Measurements from ENCODE around the gene CELF1. TPM values are rescaled to one million over a fixed set of nuclear protein-coding genes. Genes with fewer than 3 reads are reported as not detected.
"Not testable (repeated sequence)": the region's sequence is repeated elsewhere in the genome, so short reads cannot be mapped to it uniquely, and the experiment has no call there.

CELF1 gene
- total and polyA plus RNA-seq, 2 donors (not counting 1 experiment from before 2014, with no cell fraction given) = 81.1 to 100 TPM

- Histone ChIP-seq H3K27me3 (ENCODE audit: control insufficient read depth, insufficient read depth, low read length) (no peaks in the 10 kb centered on the region), H3K9ac (ENCODE audit: insufficient read depth, low read length) (no peak overlapping the region), H3K4me3 (replicated peaks in 1 of 4; ENCODE audit: control extremely low read depth in 1 of 4, insufficient read depth in 1 of 4, low read depth in 3 of 4, low read length in 4 of 4) (no peak overlapping the region), H2AFZ (ENCODE audit: low read length) (no peak overlapping the region), H3K4me2 (ENCODE audit: extremely low read depth, insufficient read depth, low read length) (no peak overlapping the region), H3K4me1 (ENCODE audit: control insufficient read depth, extremely low read depth, insufficient read depth, low read length) (peaks cover 18% of the 10 kb centered on the region), H3K79me2 (ENCODE audit: control insufficient read depth, insufficient read depth, low read length) (peaks cover 94% of the 10 kb centered on the region), H3K27ac (ENCODE audit: insufficient read depth, low read length) (no peak overlapping the region), H3K9me3 (ENCODE audit: control insufficient read depth, insufficient read depth, low read depth, low read length) (no peaks in the 10 kb centered on the region), H3K36me3 (ENCODE audit: control insufficient read depth, insufficient read depth, low read length) (no peaks in the 10 kb centered on the region), H4K20me1 (ENCODE audit: control insufficient read depth, extremely low read depth, insufficient read depth, low read length) (peaks cover 2% of the 10 kb centered on the region)
- no peak for DNase-seq (ENCODE audit: low read depth in 2 of 2)
- TF ChIP-seq EZH2 (IDR thresholded peaks at IDR 0.05; ENCODE audit: low read length, missing control alignments) (no peak), CTCF (conservative IDR thresholded peaks at IDR 0.05 in 1 of 2, IDR thresholded peaks at IDR 0.05 in 1 of 2; ENCODE audit: low read depth in 1 of 2, low read length in 2 of 2) (no peak)
Observed at GRCh38 chr11:47529951-47530350, 23.0 kb downstream of the CELF1 start.

DNA sequence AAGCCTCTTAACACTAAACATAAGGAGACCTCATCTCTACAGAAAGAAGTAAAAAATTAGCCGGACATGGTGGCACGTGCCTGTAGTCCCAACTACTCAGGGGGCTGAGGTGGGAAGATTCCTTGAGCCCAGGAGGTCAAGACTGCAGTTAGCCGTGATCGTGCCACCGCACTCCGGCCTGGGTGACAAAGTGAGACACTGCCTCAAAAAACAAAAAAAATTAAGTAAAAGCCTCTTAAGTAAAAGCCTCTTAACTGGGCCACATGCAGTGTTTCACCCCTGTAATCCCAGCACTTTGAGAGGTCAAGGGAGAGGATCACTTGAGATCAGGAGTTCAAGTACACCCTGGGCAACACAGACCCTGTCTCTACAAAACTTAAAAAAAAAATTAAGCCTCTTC is 25.7 kb downstream of the CELF1 start:
- Histone ChIP-seq H3K4me2 (ENCODE audit: extremely low read depth, insufficient read depth, low read length) (no peak overlapping the region), H3K9me3 (ENCODE audit: control insufficient read depth, insufficient read depth, low read depth, low read length) (no peaks in the 10 kb centered on the region), H3K4me1 (ENCODE audit: control insufficient read depth, extremely low read depth, insufficient read depth, low read length) (peaks cover 19% of the 10 kb centered on the region), H3K27ac (ENCODE audit: insufficient read depth, low read length) (no peak overlapping the region), H3K79me2 (ENCODE audit: control insufficient read depth, insufficient read depth, low read length) (peaks cover 97% of the 10 kb centered on the region), H4K20me1 (ENCODE audit: control insufficient read depth, extremely low read depth, insufficient read depth, low read length) (peaks cover 4% of the 10 kb centered on the region), H3K4me3 (replicated peaks in 1 of 4; ENCODE audit: control extremely low read depth in 1 of 4, insufficient read depth in 1 of 4, low read depth in 3 of 4, low read length in 4 of 4) (no peak overlapping the region), H3K27me3 (ENCODE audit: control insufficient read depth, insufficient read depth, low read length) (no peaks in the 10 kb centered on the region), H3K36me3 (ENCODE audit: control insufficient read depth, insufficient read depth, low read length) (no peaks in the 10 kb centered on the region), H2AFZ (ENCODE audit: low read length) (no peak overlapping the region), H3K9ac (ENCODE audit: insufficient read depth, low read length) (no peak overlapping the region)
- no peak for DNase-seq (ENCODE audit: low read depth in 2 of 2)
- no peak for TF ChIP-seq CTCF (conservative IDR thresholded peaks at IDR 0.05 in 1 of 2, IDR thresholded peaks at IDR 0.05 in 1 of 2; ENCODE audit: low read depth in 1 of 2, low read length in 2 of 2)
- no peak for TF ChIP-seq EZH2 (IDR thresholded peaks at IDR 0.05; ENCODE audit: low read length, missing control alignments)

DNA sequence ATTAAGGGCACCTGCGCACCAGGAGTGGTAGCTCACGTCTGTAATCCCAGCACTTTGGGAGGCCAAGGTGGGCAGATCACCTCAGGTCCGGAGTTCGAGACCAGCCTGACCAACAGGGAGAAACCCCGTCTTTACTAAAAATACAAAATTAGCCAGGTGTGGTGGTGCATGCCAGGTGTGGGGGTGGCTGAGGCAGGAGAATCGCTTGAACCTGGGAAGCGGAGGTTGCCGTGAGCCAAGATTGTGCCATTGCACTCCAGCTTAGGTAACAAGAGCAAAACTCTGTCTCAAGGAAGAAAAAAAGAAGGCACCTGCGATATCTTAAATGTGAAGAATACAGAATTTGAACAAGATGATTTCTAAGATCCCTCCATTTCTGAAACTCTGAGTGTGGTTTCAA is 26.9 kb downstream of the CELF1 start:
- H3K36me3 ChIP-seq (ENCODE audit: control insufficient read depth, insufficient read depth, low read length); DNase-seq (ENCODE audit: low read depth in 2 of 2); H3K27ac ChIP-seq (ENCODE audit: insufficient read depth, low read length); H2AFZ ChIP-seq (ENCODE audit: low read length); H4K20me1 ChIP-seq (ENCODE audit: control insufficient read depth, extremely low read depth, insufficient read depth, low read length); H3K9ac ChIP-seq (ENCODE audit: insufficient read depth, low read length); H3K4me3 ChIP-seq (replicated peaks in 1 of 4; ENCODE audit: control extremely low read depth in 1 of 4, insufficient read depth in 1 of 4, low read depth in 3 of 4, low read length in 4 of 4); H3K4me2 ChIP-seq (ENCODE audit: extremely low read depth, insufficient read depth, low read length); H3K27me3 ChIP-seq (ENCODE audit: control insufficient read depth, insufficient read depth, low read length); H3K9me3 ChIP-seq (ENCODE audit: control insufficient read depth, insufficient read depth, low read depth, low read length): not testable (repeated sequence)
- peaks cover 19% of the 10 kb centered on the region for H3K4me1 ChIP-seq (ENCODE audit: control insufficient read depth, extremely low read depth, insufficient read depth, low read length)
- peaks cover 96% of the 10 kb centered on the region for H3K79me2 ChIP-seq (ENCODE audit: control insufficient read depth, insufficient read depth, low read length)

Data from fibroblast of lung (primary cell).